Measurements from ENCODE around the gene NDE1.

DNA sequence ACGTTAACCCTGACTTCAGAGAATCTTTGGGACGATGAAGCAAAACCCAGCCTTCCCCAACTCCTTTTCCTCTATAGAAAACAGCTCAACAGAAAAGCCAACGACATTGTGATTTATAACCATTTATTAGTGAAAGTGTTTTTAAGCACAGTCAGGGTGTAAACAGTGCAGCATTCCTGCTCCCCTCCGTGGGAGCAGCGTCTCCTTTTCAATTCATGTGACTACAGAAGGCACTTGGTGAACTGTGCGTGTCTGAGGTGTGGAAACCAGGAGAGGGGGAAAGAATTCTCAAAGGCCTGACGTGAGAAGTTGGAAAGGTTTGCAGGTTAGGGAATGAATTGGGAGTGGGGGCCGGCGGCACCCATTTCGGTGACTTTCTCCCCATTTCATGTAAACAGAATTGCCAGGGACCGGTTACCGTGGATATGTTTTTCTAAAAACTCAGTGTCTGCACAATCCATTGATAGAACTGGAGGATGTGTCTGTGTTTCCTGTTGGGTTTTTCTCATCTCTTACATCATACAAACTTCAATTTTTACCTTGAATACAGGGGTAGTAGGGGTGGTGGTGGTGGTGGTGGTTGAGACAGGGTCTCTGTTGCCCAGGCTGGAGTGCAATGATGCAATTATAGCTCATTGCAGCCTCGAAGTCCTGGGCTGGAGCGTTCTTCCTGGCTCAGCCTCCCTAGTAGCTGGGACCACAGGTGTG, 53.1 kb downstream of the NDE1 start:
- TF ChIP-seq, protein P1, sequence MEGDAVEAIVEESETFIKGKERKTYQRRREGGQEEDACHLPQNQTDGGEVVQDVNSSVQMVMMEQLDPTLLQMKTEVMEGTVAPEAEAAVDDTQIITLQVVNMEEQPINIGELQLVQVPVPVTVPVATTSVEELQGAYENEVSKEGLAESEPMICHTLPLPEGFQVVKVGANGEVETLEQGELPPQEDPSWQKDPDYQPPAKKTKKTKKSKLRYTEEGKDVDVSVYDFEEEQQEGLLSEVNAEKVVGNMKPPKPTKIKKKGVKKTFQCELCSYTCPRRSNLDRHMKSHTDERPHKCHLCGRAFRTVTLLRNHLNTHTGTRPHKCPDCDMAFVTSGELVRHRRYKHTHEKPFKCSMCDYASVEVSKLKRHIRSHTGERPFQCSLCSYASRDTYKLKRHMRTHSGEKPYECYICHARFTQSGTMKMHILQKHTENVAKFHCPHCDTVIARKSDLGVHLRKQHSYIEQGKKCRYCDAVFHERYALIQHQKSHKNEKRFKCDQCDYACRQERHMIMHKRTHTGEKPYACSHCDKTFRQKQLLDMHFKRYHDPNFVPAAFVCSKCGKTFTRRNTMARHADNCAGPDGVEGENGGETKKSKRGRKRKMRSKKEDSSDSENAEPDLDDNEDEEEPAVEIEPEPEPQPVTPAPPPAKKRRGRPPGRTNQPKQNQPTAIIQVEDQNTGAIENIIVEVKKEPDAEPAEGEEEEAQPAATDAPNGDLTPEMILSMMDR (conservative IDR thresholded peaks at IDR 0.05 in 1 of 2, IDR thresholded peaks at IDR 0.05 in 1 of 2; ENCODE audit: low read depth in 1 of 2, low read length in 2 of 2): no peak
- no peak for TF ChIP-seq EZH2 (IDR thresholded peaks at IDR 0.05; ENCODE audit: low read length, missing control alignments)

Measured in fibroblast of lung (primary cell).